IMR-90 (cell line): Measurements from ENCODE around the gene LIPI. TPM values are rescaled to one million over a fixed set of nuclear protein-coding genes. Genes with fewer than 3 reads are reported as not detected.

Experiments
- ATAC-seq: fragments of 200-7000 bp; cut with Tn5 transposase; 2 replicates; pipeline ENCODE4 v1.9.1; 2020; ENCODE audit warnings: low read depth, mild to moderate bottlenecking, moderate library complexity
- BruUV-seq: library from RNA; stranded (reverse); fragments of 400-500 nt; replicated peaks from 2 replicates; lab custom pipeline; 2021; lab: Mats Ljungman, UMichigan
- CTCF ChIA-PET: fragments of 300-600 bp; formaldehyde crosslinking; extraction: SDS; loops from one replicate; lab custom pipeline; 2021; ENCODE audit warnings: antibody characterized with exemption; lab: Yijun Ruan, JAX
- POLR2A ChIA-PET: fragments of 300-600 bp; sonication (Branson Sonifier 250); formaldehyde crosslinking; loops from one replicate; lab custom pipeline; 2022; ENCODE audit warnings: antibody characterized with exemption; ENCODE audit not compliant: unreplicated experiment; lab: Charles Lee
- DNase-seq: peaks from one replicate; pipeline ENCODE4 v3.0.0; 2013
- H2AFZ ChIP-seq: replicated peaks from 2 replicates; pipeline ENCODE3; 2013; ENCODE audit warnings: low read length, mild to moderate bottlenecking; ENCODE audit not compliant: poor library complexity
- H2AK5ac ChIP-seq: 2 replicates; pipeline ENCODE4 v1.6.1; 2013; ENCODE audit warnings: low read depth, low read length, inconsistent platforms
- H2AK9ac ChIP-seq: replicated peaks from 2 replicates; pipeline ENCODE3; 2013; ENCODE audit warnings: mild to moderate bottlenecking, low read depth, low read length, moderate library complexity; ENCODE audit not compliant: poor library complexity
- H2BK120ac ChIP-seq: 2 replicates; pipeline ENCODE4 v1.6.1; 2013; ENCODE audit warnings: low read depth, low read length, inconsistent platforms
- H2BK15ac ChIP-seq: 3 replicates; pipeline ENCODE4 v1.6.1; 2013; ENCODE audit warnings: low read depth, low read length, inconsistent platforms
- H2BK20ac ChIP-seq: 2 replicates; pipeline ENCODE4 v1.6.1; 2013; ENCODE audit warnings: low read depth, mild to moderate bottlenecking, inconsistent platforms, low read length, moderate library complexity
- H2BK5ac ChIP-seq: 2 replicates; pipeline ENCODE4 v1.6.1; 2013; ENCODE audit warnings: mild to moderate bottlenecking, low read depth, low read length, inconsistent platforms; ENCODE audit not compliant: poor library complexity, severe bottlenecking
- H3K14ac ChIP-seq: replicated peaks from 2 replicates; pipeline ENCODE4 v1.6.1; 2013; ENCODE audit warnings: low read depth, low read length, inconsistent platforms
- H3K18ac ChIP-seq: 2 replicates; pipeline ENCODE4 v1.6.1; 2013; ENCODE audit warnings: low read depth, low read length, control low read depth
- H3K23ac ChIP-seq: 2 replicates; pipeline ENCODE4 v1.6.1; 2013; ENCODE audit warnings: low read depth, low read length, inconsistent platforms
- H3K27ac ChIP-seq: 2 replicates; pipeline ENCODE4 v1.5.1; 2013; ENCODE audit warnings: mild to moderate bottlenecking, control low read depth, low read length; ENCODE audit not compliant: insufficient read depth
- H3K27me3 ChIP-seq: 2 replicates; pipeline ENCODE4 v1.6.1; 2013; ENCODE audit warnings: low read length; ENCODE audit not compliant: control insufficient read depth, insufficient read depth
- H3K36me3 ChIP-seq: 2 replicates; pipeline ENCODE4 v1.6.1; 2013; ENCODE audit warnings: low read length, mixed read lengths; ENCODE audit not compliant: control insufficient read depth, insufficient read depth
- H3K4ac ChIP-seq: 2 replicates; pipeline ENCODE4 v1.6.1; 2013; ENCODE audit warnings: low read depth, low read length, inconsistent platforms
- H3K4me1 ChIP-seq: 2 replicates; pipeline ENCODE4 v1.6.1; 2013; ENCODE audit warnings: low read length, mixed read lengths; ENCODE audit not compliant: control insufficient read depth, insufficient read depth
- H3K4me2 ChIP-seq: 2 replicates; pipeline ENCODE4 v1.6.1; 2013; ENCODE audit warnings: low read depth, mild to moderate bottlenecking, control low read depth, low read length, moderate library complexity
- H3K4me3 ChIP-seq: 2 replicates; pipeline ENCODE4 v1.5.1; 2013; ENCODE audit warnings: low read depth, mild to moderate bottlenecking, control low read depth, low read length, moderate library complexity; ENCODE audit not compliant: insufficient read depth
- H3K56ac ChIP-seq: 2 replicates; pipeline ENCODE4 v1.6.1; 2013; ENCODE audit warnings: low read length, inconsistent platforms; ENCODE audit not compliant: insufficient read depth; ENCODE audit errors: extremely low read depth
- H3K79me1 ChIP-seq, 2 experiments: 2 replicates each; pipeline ENCODE4 v1.6.1; 2013; ENCODE audit warnings: low read length in 2 of 2, inconsistent platforms in 1 of 2, low read depth in 1 of 2
- H3K9ac ChIP-seq: 2 replicates; pipeline ENCODE4 v1.6.1; 2013; ENCODE audit warnings: low read depth, low read length, control low read depth
- H3K9me1 ChIP-seq: 2 replicates; pipeline ENCODE4 v1.6.1; 2013; ENCODE audit warnings: low read length, inconsistent platforms; ENCODE audit not compliant: insufficient read depth
- H3K9me3 ChIP-seq: 2 replicates; pipeline ENCODE4 v1.6.1; 2013; ENCODE audit warnings: low read length; ENCODE audit not compliant: control insufficient read depth, insufficient read depth
- H4K20me1 ChIP-seq: 2 replicates; pipeline ENCODE4 v1.6.1; 2013; ENCODE audit warnings: low read length, inconsistent platforms; ENCODE audit not compliant: insufficient read depth
- H4K5ac ChIP-seq: 2 replicates; pipeline ENCODE4 v1.6.1; 2013; ENCODE audit warnings: mild to moderate bottlenecking, low read depth, low read length, control low read depth
- H4K8ac ChIP-seq, 2 experiments: 2 replicates each; pipeline ENCODE4 v1.6.1; 2013; ENCODE audit warnings: low read depth in 2 of 2, low read length in 2 of 2, control low read depth in 1 of 2, inconsistent platforms in 1 of 2
- H4K91ac ChIP-seq: 2 replicates; pipeline ENCODE4 v1.6.1; 2013; ENCODE audit warnings: low read depth, low read length, inconsistent platforms; ENCODE audit not compliant: insufficient read depth
- MAFK ChIP-seq: IDR thresholded peaks from 2 replicates; pipeline ENCODE4 v1.6.1; 2012; ENCODE audit warnings: low read depth, low read length, improper control_type of control experiment
- MAZ ChIP-seq: IDR thresholded peaks from 2 replicates; pipeline ENCODE4 v1.6.1; 2012; ENCODE audit warnings: low read depth, mild to moderate bottlenecking, low read length, improper control_type of control experiment, moderate library complexity, borderline replicate concordance
- WGBS, 2 experiments: methylation state at CpG; one replicate each; pipeline versions ENCODE4 v1.1.5 to v1.1.7; 2013; ENCODE audit warnings: missing lambda C conversion rate in 2 of 2; ENCODE audit not compliant: insufficient read length in 1 of 2; ENCODE audit errors: extremely low coverage in 2 of 2; 5-methylcytosine and 5-hydroxymethylcytosine counted together
- dilution Hi-C: fragments of 300-500 bp; cut with HindIII; formaldehyde crosslinking; loops from one replicate; pipeline ENCODE4 v1.14.3; 2018; ENCODE audit warnings: low sequenced_read_pairs; ENCODE audit not compliant: unreplicated experiment
- in situ Hi-C: fragments of 300-500 bp; cut with MboI; formaldehyde crosslinking; loops from 3 replicates; pipeline ENCODE4 v1.14.3; 2019; ENCODE audit warnings: low sequenced_read_pairs, inconsistent platforms, mixed read lengths
- intact Hi-C: fragments of 100-400 bp; cut with micrococcal nuclease; formaldehyde crosslinking; loops from 2 replicates; pipeline ENCODE4 v1.10.0; 2022
- polyA plus RNA-seq, 3 experiments: library from polyadenylated mRNA; depleted of rRNA; stranded (reverse); fragments of >200 nt; gene quantifications; 2 replicates each; pipeline ENCODE4 v1.2.3, GENCODE V29; 2012; ENCODE audit warnings: low replicate concordance in 1 of 3
- total RNA-seq: library from RNA; depleted of rRNA; stranded (reverse); fragments of >200 nt; gene quantifications from 2 replicates; pipeline ENCODE4 v1.2.3, GENCODE V29; 2012

Gene LIPI
- total and polyA plus RNA-seq, 2 of the 4 experiments (the other 2 are of a cell fraction): not detected

GRCh38 chr21:14088391-14088790 is 122.4 kb downstream of the LIPI start:
- Histone ChIP-seq H3K4me3 (no peak overlapping the region), H3K14ac (no peak overlapping the region), H3K4ac (no peak overlapping the region), H3K27ac (no peak overlapping the region), H3K23ac (no peak overlapping the region), H4K8ac (no peak overlapping the region), H3K9me3 (peaks cover 1% of the 10 kb centered on the region; the same call in 1 of the 2 replicates), H3K9ac (no peak overlapping the region), H3K79me1 (no peaks in the 10 kb centered on the region), H3K9me1 (no peaks in the 10 kb centered on the region), H4K5ac (no peak overlapping the region), H3K18ac (no peak overlapping the region), H2AK9ac (no peak overlapping the region), H4K91ac (no peak overlapping the region), H3K36me3 (no peaks in the 10 kb centered on the region), H3K4me1 (no peaks in the 10 kb centered on the region), H2AFZ (no peak overlapping the region), H3K56ac (no peak overlapping the region), H2BK120ac (no peak overlapping the region), H2BK15ac (no peak overlapping the region), H3K27me3 (no peaks in the 10 kb centered on the region), H3K4me2 (no peak overlapping the region), H4K20me1 (no peaks in the 10 kb centered on the region), H2BK20ac (no peak overlapping the region), H2AK5ac (no peak overlapping the region), H2BK5ac (no peak overlapping the region)
- TF ChIP-seq MAZ (no peak), MAFK (no peak)
- ATAC-seq: no peak
- DNase-seq: no peak
- dilution Hi-C loops: no loop called here
- intact Hi-C loops: no loop called here
- ChIA-PET POLR2A (no interaction called here), CTCF (no interaction called here)
- no CpG with 5 or more reads among the region's 6 CpGs for WGBS, 2 experiments
- BruUV-seq: no TSS peak
- in situ Hi-C loops: no loop called here
